Measurements from ENCODE around the gene RASSF8.

The RASSF8 gene

DNA sequence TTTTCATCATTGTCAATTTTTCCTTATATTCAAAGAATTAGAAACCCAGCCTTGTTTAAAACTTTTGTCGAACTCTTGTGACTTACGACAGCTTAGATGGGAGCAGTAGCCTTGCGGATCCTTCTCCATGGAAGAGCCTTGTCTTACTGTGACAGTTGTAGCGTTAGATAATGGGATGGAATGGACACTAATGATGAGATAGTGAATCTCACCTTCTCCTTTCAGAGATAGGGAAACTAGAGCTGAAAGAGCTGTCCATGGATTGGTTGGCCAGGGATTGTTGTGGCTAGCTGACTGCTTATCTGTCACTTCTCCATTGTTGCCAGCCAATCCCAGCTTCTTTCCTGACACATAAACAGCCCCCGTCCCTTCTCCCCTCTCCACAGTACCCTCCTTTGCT lies 107.0 kb downstream of the RASSF8 start:
- TF ChIP-seq, protein P1, sequence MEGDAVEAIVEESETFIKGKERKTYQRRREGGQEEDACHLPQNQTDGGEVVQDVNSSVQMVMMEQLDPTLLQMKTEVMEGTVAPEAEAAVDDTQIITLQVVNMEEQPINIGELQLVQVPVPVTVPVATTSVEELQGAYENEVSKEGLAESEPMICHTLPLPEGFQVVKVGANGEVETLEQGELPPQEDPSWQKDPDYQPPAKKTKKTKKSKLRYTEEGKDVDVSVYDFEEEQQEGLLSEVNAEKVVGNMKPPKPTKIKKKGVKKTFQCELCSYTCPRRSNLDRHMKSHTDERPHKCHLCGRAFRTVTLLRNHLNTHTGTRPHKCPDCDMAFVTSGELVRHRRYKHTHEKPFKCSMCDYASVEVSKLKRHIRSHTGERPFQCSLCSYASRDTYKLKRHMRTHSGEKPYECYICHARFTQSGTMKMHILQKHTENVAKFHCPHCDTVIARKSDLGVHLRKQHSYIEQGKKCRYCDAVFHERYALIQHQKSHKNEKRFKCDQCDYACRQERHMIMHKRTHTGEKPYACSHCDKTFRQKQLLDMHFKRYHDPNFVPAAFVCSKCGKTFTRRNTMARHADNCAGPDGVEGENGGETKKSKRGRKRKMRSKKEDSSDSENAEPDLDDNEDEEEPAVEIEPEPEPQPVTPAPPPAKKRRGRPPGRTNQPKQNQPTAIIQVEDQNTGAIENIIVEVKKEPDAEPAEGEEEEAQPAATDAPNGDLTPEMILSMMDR (IDR thresholded peaks at IDR 0.05; ENCODE audit: low read depth, low read length) = no peak
- H3K4me3 ChIP-seq (ENCODE audit: low read depth, low read length) = no peak overlapping the region

DNA sequence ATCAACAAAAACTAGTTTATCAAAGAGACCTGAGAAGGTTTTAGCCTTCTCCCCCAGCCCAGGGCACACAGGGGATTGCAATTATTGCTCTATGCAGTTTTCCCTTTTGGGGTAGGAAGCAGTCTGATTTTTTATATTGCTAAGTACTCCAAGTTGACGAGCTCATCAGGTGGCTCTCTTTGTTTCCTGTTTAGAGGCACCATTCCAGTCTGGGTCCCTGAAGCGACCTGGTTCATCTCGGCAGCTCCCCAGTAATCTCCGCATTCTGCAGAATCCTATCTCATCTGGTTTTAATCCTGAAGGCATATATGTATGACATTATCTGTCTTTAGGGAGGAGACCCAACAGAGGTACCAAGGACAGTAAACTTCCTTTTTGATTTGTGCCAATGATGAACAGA lies 110.0 kb downstream of the RASSF8 start:
- TF ChIP-seq, protein P1 (IDR thresholded peaks at IDR 0.05; ENCODE audit: low read depth, low read length) = no peak
- no peak overlapping the region for H3K4me3 ChIP-seq (ENCODE audit: low read depth, low read length)

DNA sequence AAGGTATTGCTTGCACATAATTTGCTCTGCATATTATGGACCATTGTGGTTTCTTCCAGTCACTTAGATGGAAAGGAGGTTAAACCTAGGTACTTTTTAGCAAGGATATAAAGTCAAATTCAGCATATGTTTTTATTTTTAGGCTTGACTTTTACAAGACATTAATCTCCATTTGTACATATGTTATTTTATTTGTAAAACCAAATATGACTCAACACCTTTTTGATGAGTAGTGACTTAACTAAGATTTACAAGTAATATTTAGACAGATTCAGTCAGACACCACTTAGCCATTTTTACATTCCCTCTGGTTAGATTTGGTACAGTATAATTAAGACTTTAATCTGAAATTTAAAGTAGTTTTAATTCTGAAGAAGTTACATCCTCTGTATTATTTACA lies 111.3 kb downstream of the RASSF8 start:
- no peak overlapping the region for H3K4me3 ChIP-seq (ENCODE audit: low read depth, low read length)
- TF ChIP-seq, protein P1 (IDR thresholded peaks at IDR 0.05; ENCODE audit: low read depth, low read length) = no peak

DNA sequence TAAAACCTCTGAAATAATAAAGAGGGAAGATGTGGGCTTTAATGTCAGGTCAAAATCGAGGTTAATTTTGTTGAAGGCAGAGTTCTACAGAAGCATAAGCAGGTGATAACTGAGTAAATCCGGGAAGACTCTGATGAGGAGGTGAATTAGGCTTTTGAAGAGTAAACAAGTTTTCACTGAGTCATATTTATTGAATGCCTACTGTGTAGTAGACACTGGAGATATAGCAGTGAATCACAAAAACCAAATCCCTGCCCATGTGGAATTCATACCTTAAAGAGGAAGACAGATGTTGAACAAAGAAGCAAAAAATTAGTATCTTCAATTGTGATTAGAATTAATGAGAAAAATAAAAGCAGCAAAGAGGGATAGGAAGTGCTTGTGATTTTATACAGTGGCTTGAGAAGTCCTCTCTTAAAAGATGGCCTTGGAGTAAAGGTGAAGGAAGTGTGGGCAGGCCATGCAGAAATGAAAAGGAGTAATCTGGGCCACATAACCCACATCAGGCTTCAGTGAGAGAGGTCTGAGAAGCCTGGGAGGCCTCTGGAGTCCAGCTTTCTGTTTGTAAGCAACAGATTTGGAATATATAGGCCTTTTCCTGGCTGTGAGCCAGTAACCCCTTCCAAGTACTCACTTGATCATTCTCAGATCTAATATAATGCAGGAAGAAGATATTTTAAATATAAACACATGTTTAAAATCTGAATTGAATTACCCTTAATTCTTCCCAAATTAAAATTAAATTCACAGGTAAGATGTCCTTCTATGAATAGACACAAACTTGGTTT lies 119.6 kb downstream of the RASSF8 start:
- TF ChIP-seq, protein P1 (IDR thresholded peaks at IDR 0.05; ENCODE audit: low read depth, low read length) = no peak
- no peak overlapping the region for H3K4me3 ChIP-seq (ENCODE audit: low read depth, low read length)

DNA sequence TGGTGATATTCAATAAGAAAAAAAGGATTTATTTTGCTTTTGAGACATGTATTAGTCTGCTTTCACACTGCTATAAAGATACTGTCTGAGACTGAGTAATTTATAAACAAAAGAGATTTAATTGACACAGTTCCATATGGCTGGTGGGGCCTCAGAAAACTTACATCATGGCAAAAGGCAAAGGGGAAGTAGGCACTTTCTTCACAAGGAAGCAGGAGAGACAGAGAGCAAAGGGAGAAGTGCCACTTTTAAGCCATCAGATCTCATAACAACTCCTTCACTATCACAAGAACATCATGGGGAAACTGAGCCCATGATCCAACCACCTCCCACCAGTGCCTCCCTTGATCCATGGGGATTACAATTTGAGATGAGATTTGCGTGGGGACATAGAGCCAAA lies 122.4 kb downstream of the RASSF8 start:
- H3K4me3 ChIP-seq (ENCODE audit: low read depth, low read length) = no peak overlapping the region
- TF ChIP-seq, protein P1 (IDR thresholded peaks at IDR 0.05; ENCODE audit: low read depth, low read length) = no peak

DNA sequence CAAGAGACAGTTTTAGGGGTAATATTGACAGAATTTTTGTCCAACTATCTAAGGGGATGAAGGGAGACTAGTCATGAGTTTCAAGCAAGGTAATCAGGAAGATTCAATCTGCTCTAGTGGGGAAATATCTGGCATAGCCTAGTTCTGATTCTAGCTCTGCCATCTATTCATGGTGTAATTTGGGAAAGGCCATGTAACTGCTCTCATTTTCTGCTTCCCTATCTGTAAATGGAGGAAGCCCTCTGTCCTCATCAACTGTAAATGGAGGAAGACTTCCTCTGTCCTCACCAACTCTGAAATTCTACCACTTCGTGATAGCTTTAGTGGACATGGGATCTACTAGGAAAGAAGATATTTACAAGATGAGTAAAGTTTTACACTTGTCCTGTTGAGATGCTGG lies 128.5 kb downstream of the RASSF8 start:
- no peak overlapping the region for H3K4me3 ChIP-seq (ENCODE audit: low read depth, low read length)
- TF ChIP-seq, protein P1 (IDR thresholded peaks at IDR 0.05; ENCODE audit: low read depth, low read length) = no peak

DNA sequence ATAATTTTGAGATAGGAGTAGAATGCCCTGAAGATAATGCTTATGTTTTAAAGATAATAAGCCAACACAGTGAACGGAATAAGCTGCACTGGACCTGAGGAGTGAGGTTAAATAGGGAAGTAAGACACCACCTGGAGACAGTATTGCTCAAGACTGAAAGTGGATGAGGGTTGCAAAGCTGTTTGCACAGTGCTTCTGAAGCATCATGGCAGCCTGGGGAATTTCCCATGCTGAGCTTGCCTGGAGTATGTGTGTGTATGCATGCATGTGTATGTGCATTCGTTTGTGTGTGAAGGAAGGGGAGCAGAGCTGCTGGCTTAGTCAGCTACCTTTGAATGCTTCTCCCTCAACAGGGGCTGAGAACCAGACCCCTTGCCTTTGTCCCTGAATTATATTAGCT lies 130.5 kb downstream of the RASSF8 start:
- H3K4me3 ChIP-seq (ENCODE audit: low read depth, low read length) = no peak overlapping the region
- TF ChIP-seq, protein P1 (IDR thresholded peaks at IDR 0.05; ENCODE audit: low read depth, low read length) = no peak

All from WI38 (cell line).